Panc1 (cell line): ENCODE data around the gene ZNF512B. TPM values are rescaled to one million over a fixed set of nuclear protein-coding genes. Genes with fewer than 3 reads are reported as not detected.

Experiments
- ATAC-seq: fragments of 200-7000 bp; cut with Tn5 transposase; 2 replicates; pipeline ENCODE4 v1.9.1; 2020; ENCODE audit warnings: mild to moderate bottlenecking, moderate library complexity
- BruUV-seq: library from RNA; stranded (reverse); fragments of 400-500 nt; replicated peaks from 2 replicates; lab custom pipeline; 2021; lab: Mats Ljungman, UMichigan
- CTCF ChIA-PET: fragments of 300-600 bp; sonication (Branson Sonifier 250); formaldehyde crosslinking; loops from one replicate; lab custom pipeline; 2022; ENCODE audit warnings: antibody characterized with exemption; lab: Charles Lee
- POLR2A ChIA-PET: fragments of 300-600 bp; sonication (Branson Sonifier 250); formaldehyde crosslinking; loops from one replicate; lab custom pipeline; 2022; ENCODE audit warnings: antibody characterized with exemption; lab: Charles Lee
- DNase-seq: peaks from one replicate; pipeline ENCODE4 v3.0.0-alpha.2; 2010; ENCODE audit warnings: low read depth, low spot score
- H3K27ac ChIP-seq: 2 replicates; pipeline ENCODE4 v1.5.1; 2011; ENCODE audit warnings: mild to moderate bottlenecking, low read length, inconsistent platforms
- H3K27me3 ChIP-seq: fragments of 200-500 bp; sonication (Bioruptor generic); 2 replicates; pipeline ENCODE4 v1.6.0; 2014; ENCODE audit warnings: low read length, inconsistent platforms; ENCODE audit not compliant: control insufficient read depth, insufficient read depth
- H3K36me3 ChIP-seq: fragments of 200-500 bp; sonication (Bioruptor generic); 2 replicates; pipeline ENCODE4 v1.5.1; 2014; ENCODE audit warnings: inconsistent platforms, mild to moderate bottlenecking, low read length, moderate library complexity; ENCODE audit not compliant: control insufficient read depth, insufficient read depth
- H3K4me1 ChIP-seq: 2 replicates; pipeline ENCODE4 v1.5.1; 2011; ENCODE audit warnings: inconsistent platforms, mild to moderate bottlenecking, low read length, moderate library complexity; ENCODE audit not compliant: control insufficient read depth, insufficient read depth
- H3K4me3 ChIP-seq, 2 experiments: 2 replicates each; pipeline ENCODE4 v1.5.1; 2011 to 2012; ENCODE audit warnings: low read depth in 2 of 2, low read length in 2 of 2, mild to moderate bottlenecking in 2 of 2, inconsistent platforms in 1 of 2, moderate library complexity in 1 of 2
- H3K9me3 ChIP-seq: fragments of 200-500 bp; sonication (Bioruptor generic); 2 replicates; pipeline ENCODE4 v1.5.1; 2014; ENCODE audit warnings: low read depth, mild to moderate bottlenecking, inconsistent platforms, low read length, moderate library complexity; ENCODE audit not compliant: control insufficient read depth, insufficient read depth
- POLR2AphosphoS5 ChIP-seq: IDR thresholded peaks from 2 replicates; pipeline ENCODE4 v1.6.1; 2012; ENCODE audit warnings: mild to moderate bottlenecking, low read depth, low read length, moderate library complexity
- SIN3A ChIP-seq: IDR thresholded peaks from 2 replicates; pipeline ENCODE4 v1.6.1; 2012; ENCODE audit warnings: low read depth, mild to moderate bottlenecking, low read length, moderate library complexity, borderline replicate concordance; ENCODE audit not compliant: insufficient read depth
- TCF7L2 ChIP-seq: IDR thresholded peaks from 2 replicates; pipeline ENCODE4 v1.6.1; 2011; ENCODE audit warnings: mild to moderate bottlenecking, low read depth, low read length, inconsistent platforms
- in situ Hi-C: cut with HindIII; loops from 2 replicates; pipeline ENCODE4 v1.10.0; 2016; ENCODE audit warnings: low sequenced_read_pairs, low pct_unique_long_range_greater_than_20kb
- intact Hi-C: fragments of 100-400 bp; cut with micrococcal nuclease; formaldehyde crosslinking; loops from one replicate; pipeline ENCODE4 v1.10.0; 2022; ENCODE audit not compliant: unreplicated experiment
- total RNA-seq: library from RNA; stranded (reverse); gene quantifications from one replicate; pipeline ENCODE4 v1.2.1, GENCODE V29; 2021; ENCODE audit not compliant: unreplicated experiment
- TF ChIP-seq, protein P1 (sequence below), 2 experiments: IDR thresholded peaks; 2 replicates each; pipeline ENCODE4 v1.6.1; 2011 to 2012; ENCODE audit warnings: low read depth in 2 of 2, control low read depth in 1 of 2, low read length in 1 of 2, mild to moderate bottlenecking in 1 of 2, moderate library complexity in 1 of 2; ENCODE audit not compliant: insufficient read depth in 1 of 2
- TF ChIP-seq, protein P2 (sequence below): fragments of 450-650 bp; IDR thresholded peaks from 2 replicates; pipeline ENCODE4 v1.5.1; 2017; ENCODE audit warnings: mild to moderate bottlenecking

ZNF512B gene
- total RNA-seq, 1 experiment from 2014 or later = 17.9 TPM

DNA sequence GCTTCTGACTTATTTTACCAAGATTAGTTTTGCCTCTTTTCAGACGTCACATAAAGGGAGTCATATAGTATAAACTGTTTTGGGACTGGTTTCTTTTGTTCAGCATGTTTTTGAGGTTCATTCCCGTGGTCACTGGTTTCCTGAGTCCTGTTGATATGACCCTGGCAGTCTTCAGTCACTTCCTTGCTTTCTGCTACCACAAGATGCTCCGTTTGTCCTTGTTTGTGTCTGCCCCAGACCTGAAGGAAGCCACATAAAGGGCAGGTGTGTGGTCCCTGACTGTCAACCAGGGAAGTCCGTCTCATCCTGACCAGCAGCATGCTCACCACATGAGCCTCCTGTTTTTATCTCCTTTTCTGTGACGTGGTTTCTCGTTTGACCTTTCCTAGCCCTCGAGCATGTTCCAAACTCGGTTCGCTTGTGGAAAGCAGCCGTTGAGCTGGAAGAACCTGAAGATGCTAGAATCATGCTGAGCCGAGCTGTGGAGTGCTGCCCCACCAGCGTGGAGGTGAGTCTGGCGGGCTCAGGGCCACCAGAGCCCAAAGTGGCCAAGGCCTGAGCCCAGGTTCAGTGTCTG lies 40.2 kb upstream of the ZNF512B start:
- no peaks in the 10 kb centered on the region for H3K27me3 ChIP-seq
- no peak overlapping the region for H3K4me3 ChIP-seq
- H3K27ac ChIP-seq = no peak overlapping the region
- ATAC-seq (no peak), DNase-seq (no peak)
- peaks cover 17% of the 10 kb centered on the region for H3K36me3 ChIP-seq
- CTCF ChIA-PET = no interaction called here
- TF ChIP-seq POLR2AphosphoS5 = no peak
- TF ChIP-seq, protein P1, sequence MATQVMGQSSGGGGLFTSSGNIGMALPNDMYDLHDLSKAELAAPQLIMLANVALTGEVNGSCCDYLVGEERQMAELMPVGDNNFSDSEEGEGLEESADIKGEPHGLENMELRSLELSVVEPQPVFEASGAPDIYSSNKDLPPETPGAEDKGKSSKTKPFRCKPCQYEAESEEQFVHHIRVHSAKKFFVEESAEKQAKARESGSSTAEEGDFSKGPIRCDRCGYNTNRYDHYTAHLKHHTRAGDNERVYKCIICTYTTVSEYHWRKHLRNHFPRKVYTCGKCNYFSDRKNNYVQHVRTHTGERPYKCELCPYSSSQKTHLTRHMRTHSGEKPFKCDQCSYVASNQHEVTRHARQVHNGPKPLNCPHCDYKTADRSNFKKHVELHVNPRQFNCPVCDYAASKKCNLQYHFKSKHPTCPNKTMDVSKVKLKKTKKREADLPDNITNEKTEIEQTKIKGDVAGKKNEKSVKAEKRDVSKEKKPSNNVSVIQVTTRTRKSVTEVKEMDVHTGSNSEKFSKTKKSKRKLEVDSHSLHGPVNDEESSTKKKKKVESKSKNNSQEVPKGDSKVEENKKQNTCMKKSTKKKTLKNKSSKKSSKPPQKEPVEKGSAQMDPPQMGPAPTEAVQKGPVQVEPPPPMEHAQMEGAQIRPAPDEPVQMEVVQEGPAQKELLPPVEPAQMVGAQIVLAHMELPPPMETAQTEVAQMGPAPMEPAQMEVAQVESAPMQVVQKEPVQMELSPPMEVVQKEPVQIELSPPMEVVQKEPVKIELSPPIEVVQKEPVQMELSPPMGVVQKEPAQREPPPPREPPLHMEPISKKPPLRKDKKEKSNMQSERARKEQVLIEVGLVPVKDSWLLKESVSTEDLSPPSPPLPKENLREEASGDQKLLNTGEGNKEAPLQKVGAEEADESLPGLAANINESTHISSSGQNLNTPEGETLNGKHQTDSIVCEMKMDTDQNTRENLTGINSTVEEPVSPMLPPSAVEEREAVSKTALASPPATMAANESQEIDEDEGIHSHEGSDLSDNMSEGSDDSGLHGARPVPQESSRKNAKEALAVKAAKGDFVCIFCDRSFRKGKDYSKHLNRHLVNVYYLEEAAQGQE (IDR thresholded peaks at IDR 0.05; ENCODE audit: insufficient read depth in 1 of 2, low read depth in 2 of 2, low read length in 1 of 2) = no peak
- TF ChIP-seq, protein P2, sequence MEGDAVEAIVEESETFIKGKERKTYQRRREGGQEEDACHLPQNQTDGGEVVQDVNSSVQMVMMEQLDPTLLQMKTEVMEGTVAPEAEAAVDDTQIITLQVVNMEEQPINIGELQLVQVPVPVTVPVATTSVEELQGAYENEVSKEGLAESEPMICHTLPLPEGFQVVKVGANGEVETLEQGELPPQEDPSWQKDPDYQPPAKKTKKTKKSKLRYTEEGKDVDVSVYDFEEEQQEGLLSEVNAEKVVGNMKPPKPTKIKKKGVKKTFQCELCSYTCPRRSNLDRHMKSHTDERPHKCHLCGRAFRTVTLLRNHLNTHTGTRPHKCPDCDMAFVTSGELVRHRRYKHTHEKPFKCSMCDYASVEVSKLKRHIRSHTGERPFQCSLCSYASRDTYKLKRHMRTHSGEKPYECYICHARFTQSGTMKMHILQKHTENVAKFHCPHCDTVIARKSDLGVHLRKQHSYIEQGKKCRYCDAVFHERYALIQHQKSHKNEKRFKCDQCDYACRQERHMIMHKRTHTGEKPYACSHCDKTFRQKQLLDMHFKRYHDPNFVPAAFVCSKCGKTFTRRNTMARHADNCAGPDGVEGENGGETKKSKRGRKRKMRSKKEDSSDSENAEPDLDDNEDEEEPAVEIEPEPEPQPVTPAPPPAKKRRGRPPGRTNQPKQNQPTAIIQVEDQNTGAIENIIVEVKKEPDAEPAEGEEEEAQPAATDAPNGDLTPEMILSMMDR = no peak
- no peak for TF ChIP-seq TCF7L2
- TF ChIP-seq SIN3A = no peak
- H3K9me3 ChIP-seq = no peaks in the 10 kb centered on the region
- in situ Hi-C loops (no loop called here), intact Hi-C loops (no loop called here)
- H3K4me1 ChIP-seq = no peaks in the 10 kb centered on the region
- POLR2A ChIA-PET = no interaction called here
- BruUV-seq = no TSS peak

GRCh38 chr20:64006902-64007301 lies 37.2 kb upstream of the ZNF512B start:
- Histone ChIP-seq H3K27me3 (no peaks in the 10 kb centered on the region), H3K36me3 (peaks cover 15% of the 10 kb centered on the region), H3K4me1 (no peaks in the 10 kb centered on the region), H3K27ac (no peak overlapping the region), H3K4me3 (no peak overlapping the region), H3K9me3 (no peaks in the 10 kb centered on the region)
- no peak for ATAC-seq
- DNase-seq = no peak
- intact Hi-C loops (no loop called here), in situ Hi-C loops (no loop called here)
- no TSS peak for BruUV-seq
- POLR2A ChIA-PET = no interaction called here
- TF ChIP-seq TCF7L2 (no peak), POLR2AphosphoS5 (no peak), SIN3A (no peak)
- TF ChIP-seq, protein P2 = no peak
- TF ChIP-seq, protein P1 (IDR thresholded peaks at IDR 0.05; ENCODE audit: insufficient read depth in 1 of 2, low read depth in 2 of 2, low read length in 1 of 2) = no peak
- CTCF ChIA-PET = no interaction called here
